Renal pelvis (tissue), 4 donors: ENCODE results near the gene GLIPR1. TPM values are rescaled to one million over a fixed set of nuclear protein-coding genes. Genes with fewer than 3 reads are reported as not detected.
"Not testable (repeated sequence)": the region's sequence is repeated elsewhere in the genome, so short reads cannot be mapped to it uniquely, and the experiment has no call there.

Experiments
- DNase-seq: peaks from one replicate; pipeline ENCODE4 v3.0.0-alpha.2; 2013
- polyA plus RNA-seq, 3 donors: library from polyadenylated mRNA; unstranded; fragments of 120-200 nt; gene quantifications; one replicate each; pipeline ENCODE4 v1.2.1, GENCODE V29; 2013; ENCODE audit not compliant: insufficient read length in 3 of 3

The GLIPR1 gene
- polyA plus RNA-seq, 3 donors, result 10.2 to 16.3 (median 13.2) TPM

GRCh38 chr12:75508159-75508558 is 27.6 kb downstream of the GLIPR1 start:
- DNase-seq, result no peak

- no peak for DNase-seq
Observed at GRCh38 chr12:75509621-75510020, 29.1 kb downstream of the GLIPR1 start.

- DNase-seq, result peak; percentile 98
Observed at GRCh38 chr12:75511116-75512048, 30.8 kb downstream of the GLIPR1 start, which contains the start of gene KRR1. KRR1 (minus strand) TSS chr12:75511609; CDS start chr12:75511597, 12 bp downstream.

GRCh38 chr12:75521224-75521623 is 40.7 kb downstream of the GLIPR1 start:
- not testable (repeated sequence) for DNase-seq

GRCh38 chr12:75522124-75522523 is 41.6 kb downstream of the GLIPR1 start:
- not testable (repeated sequence) for DNase-seq

GRCh38 chr12:75525263-75525662 is 44.7 kb downstream of the GLIPR1 start:
- no peak for DNase-seq

- peak; percentile 58 for DNase-seq
Observed at GRCh38 chr12:75526655-75527511, 46.3 kb downstream of the GLIPR1 start.

GRCh38 chr12:75528272-75528671 is 47.7 kb downstream of the GLIPR1 start:
- no peak for DNase-seq

GRCh38 chr12:75528692-75529091 is 48.1 kb downstream of the GLIPR1 start:
- no peak for DNase-seq

GRCh38 chr12:75529316-75529715 is 48.8 kb downstream of the GLIPR1 start:
- no peak for DNase-seq

GRCh38 chr12:75529826-75530225 is 49.3 kb downstream of the GLIPR1 start:
- DNase-seq, result no peak

- DNase-seq, result no peak
Observed at GRCh38 chr12:75533239-75533638, 52.7 kb downstream of the GLIPR1 start.

- DNase-seq, result no peak
Observed at GRCh38 chr12:75539889-75540288, 59.3 kb downstream of the GLIPR1 start.

GRCh38 chr12:75542942-75543341 is 62.4 kb downstream of the GLIPR1 start:
- no peak for DNase-seq

GRCh38 chr12:75543529-75543928 is 63.0 kb downstream of the GLIPR1 start:
- no peak for DNase-seq

- DNase-seq, result no peak
Observed at GRCh38 chr12:75545636-75546035, 65.1 kb downstream of the GLIPR1 start.

GRCh38 chr12:75548879-75549278 is 68.3 kb downstream of the GLIPR1 start:
- DNase-seq, result no peak

GRCh38 chr12:75549989-75550388 is 69.4 kb downstream of the GLIPR1 start:
- DNase-seq, result no peak

GRCh38 chr12:75550401-75551240 is 70.1 kb downstream of the GLIPR1 start:
- no peak for DNase-seq

- no peak for DNase-seq
Observed at GRCh38 chr12:75551477-75551876, 70.9 kb downstream of the GLIPR1 start.

GRCh38 chr12:75553398-75553797 is 72.8 kb downstream of the GLIPR1 start:
- DNase-seq, result no peak
